Measurements from ENCODE around the gene SUMF2. TPM values are rescaled to one million over a fixed set of nuclear protein-coding genes. Genes with fewer than 3 reads are reported as not detected.

The SUMF2 gene
- total and polyA plus RNA-seq, 2 of the 13 experiments (the other 11 are each of a cell fraction or from before 2014, with no cell fraction given): 48.9 to 54.4 TPM

GRCh38 chr7:56019501-56019900, 44.6 kb upstream of the SUMF2 start (continued):
- TF ChIP-seq, protein P1, sequence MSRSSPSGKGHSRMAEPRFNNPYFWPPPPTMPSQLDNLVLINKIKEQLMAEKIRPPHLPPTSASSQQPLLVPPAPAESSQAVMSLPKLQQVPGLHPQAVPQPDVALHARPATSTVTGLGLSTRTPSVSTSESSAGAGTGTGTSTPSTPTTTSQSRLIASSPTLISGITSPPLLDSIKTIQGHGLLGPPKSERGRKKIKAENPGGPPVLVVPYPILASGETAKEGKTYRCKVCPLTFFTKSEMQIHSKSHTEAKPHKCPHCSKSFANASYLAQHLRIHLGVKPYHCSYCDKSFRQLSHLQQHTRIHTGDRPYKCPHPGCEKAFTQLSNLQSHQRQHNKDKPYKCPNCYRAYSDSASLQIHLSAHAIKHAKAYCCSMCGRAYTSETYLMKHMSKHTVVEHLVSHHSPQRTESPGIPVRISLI (CRISPR knock-in tag; IDR thresholded peaks at IDR 0.05; ENCODE audit: borderline replicate concordance): no peak

DNA sequence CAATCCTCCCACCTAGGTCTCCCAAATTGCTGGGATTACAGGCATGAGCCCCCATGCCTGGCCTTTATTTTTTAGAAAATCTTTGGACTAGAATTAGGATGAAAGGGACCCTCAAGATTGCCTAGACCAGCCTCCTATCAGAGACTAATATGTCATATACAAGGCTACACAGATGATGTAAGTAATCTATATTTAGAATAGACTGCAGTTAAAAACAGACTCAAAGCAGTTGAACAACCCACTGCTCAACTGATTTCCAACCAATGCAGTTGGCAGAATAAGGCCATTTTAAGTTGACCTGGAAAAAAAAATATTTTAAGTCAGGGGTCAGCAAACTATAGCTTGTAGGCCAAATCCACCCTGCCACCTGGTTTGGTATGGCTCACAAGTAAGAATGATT, 40.6 kb upstream of the SUMF2 start:
- in situ Hi-C loops (cut with HindIII; ENCODE audit: extremely low pct_ligation_motif_present, low pct_unique_long_range_greater_than_20kb) (no loop called here), intact Hi-C loops (cut with micrococcal nuclease; ENCODE audit: unreplicated experiment) (no loop called here)
- Histone ChIP-seq H3K4me3 (replicated peaks in 1 of 3; ENCODE audit: insufficient read depth in 1 of 3, low read depth in 2 of 3, low read length in 3 of 3) (no peak overlapping the region), H3K9ac (ENCODE audit: insufficient read depth, low read depth, low read length) (no peak overlapping the region), H3K79me2 (ENCODE audit: insufficient read depth, low read length) (peaks cover 44% of the 10 kb centered on the region), H3K4me2 (ENCODE audit: low read depth, low read length) (no peak overlapping the region), H3K27me3 (ENCODE audit: control insufficient read depth in 1 of 2, insufficient read depth in 2 of 2, low read length in 2 of 2) (no peaks in the 10 kb centered on the region), H3K36me3 (replicated peaks in 1 of 2; ENCODE audit: control insufficient read depth in 1 of 2, insufficient read depth in 2 of 2, low read length in 2 of 2) (peaks cover 16 to 76% of the 10 kb centered on the region in 2 experiments), H3K27ac (ENCODE audit: extremely low read length, insufficient read depth, low read length) (no peak overlapping the region), H2AFZ (ENCODE audit: low read length) (no peak overlapping the region), H3K9me3 (ENCODE audit: low read length) (no peaks in the 10 kb centered on the region), H4K20me1 (ENCODE audit: insufficient read depth, low read length) (no peaks in the 10 kb centered on the region), H3K4me1 (ENCODE audit: insufficient read depth, low read length) (peaks cover 44% of the 10 kb centered on the region)
- ChIA-PET POLR2A (interaction anchor here (1.0 to 1.3 kb wide), 3 partner anchors 11 to 27 kb away, joined by 4 to 5 read pairs (median 4); partner anchors contain the start of gene PSPH), CTCF (ENCODE audit: low intra/inter-chr PET ratio, low total read pairs) (no interaction called here)
- FAIRE-seq: no peak
- DNase-seq (ENCODE audit: low spot score): no peak
- TF ChIP-seq MTA1 (CRISPR knock-in tag; IDR thresholded peaks at IDR 0.05; ENCODE audit: borderline replicate concordance): no peak
- no peak for TF ChIP-seq RBFOX2 (IDR thresholded peaks at IDR 0.05; ENCODE audit: low read depth, low read length)
- no peak for ATAC-seq
- BruUV-seq (replicated peaks): no TSS peak

DNA sequence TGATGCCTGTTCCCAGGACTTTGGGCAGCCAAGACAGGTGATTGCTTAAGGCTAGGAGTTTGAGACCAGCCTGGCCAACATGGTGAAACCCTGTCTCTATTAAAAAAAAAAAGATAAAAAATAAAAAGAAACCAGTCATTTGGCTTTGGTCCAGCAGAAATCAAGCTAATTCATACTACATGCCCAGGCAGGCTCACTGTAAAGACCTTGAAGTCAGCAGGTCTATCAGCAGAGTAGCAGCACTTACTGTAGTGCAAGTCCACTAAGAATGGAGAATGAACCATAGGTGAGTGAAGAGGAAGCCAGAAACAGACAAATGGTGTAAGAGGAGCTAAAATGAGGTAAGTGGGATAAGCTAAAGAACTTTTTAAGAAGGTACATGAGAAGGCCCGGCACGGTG, 37.5 kb upstream of the SUMF2 start:
- Histone ChIP-seq H2AFZ (ENCODE audit: low read length) (no peak overlapping the region), H3K27me3 (ENCODE audit: control insufficient read depth in 1 of 2, insufficient read depth in 2 of 2, low read length in 2 of 2) (no peaks in the 10 kb centered on the region), H3K9ac (ENCODE audit: insufficient read depth, low read depth, low read length) (no peak overlapping the region), H3K4me3 (replicated peaks in 1 of 3; ENCODE audit: insufficient read depth in 1 of 3, low read depth in 2 of 3, low read length in 3 of 3) (no peak overlapping the region), H3K4me1 (ENCODE audit: insufficient read depth, low read length) (peaks cover 60% of the 10 kb centered on the region), H4K20me1 (ENCODE audit: insufficient read depth, low read length) (no peaks in the 10 kb centered on the region), H3K4me2 (ENCODE audit: low read depth, low read length) (no peak overlapping the region; the same call in 1 of the 2 replicates), H3K36me3 (replicated peaks in 1 of 2; ENCODE audit: control insufficient read depth in 1 of 2, insufficient read depth in 2 of 2, low read length in 2 of 2) (peaks cover 12 to 60% of the 10 kb centered on the region in 2 experiments), H3K27ac (ENCODE audit: extremely low read length, insufficient read depth, low read length) (peak overlapping the region; percentile 27), H3K9me3 (ENCODE audit: low read length) (no peaks in the 10 kb centered on the region), H3K79me2 (ENCODE audit: insufficient read depth, low read length) (peaks cover 51% of the 10 kb centered on the region)
- CTCF ChIA-PET (ENCODE audit: low intra/inter-chr PET ratio, low total read pairs): no interaction called here
- FAIRE-seq: no peak
- in situ Hi-C loops (cut with HindIII; ENCODE audit: extremely low pct_ligation_motif_present, low pct_unique_long_range_greater_than_20kb): no loop called here
- intact Hi-C loops (cut with micrococcal nuclease; ENCODE audit: unreplicated experiment): no loop called here
- 88% methylated on average over 2 of the region's 2 CpGs for WGBS (ENCODE audit: low lambda C conversion rate)
- TF ChIP-seq NCOA5 (CRISPR knock-in tag; IDR thresholded peaks at IDR 0.05) (no peak), ARID4A (CRISPR knock-in tag; IDR thresholded peaks at IDR 0.05; ENCODE audit: borderline replicate concordance) (no peak)
- POLR2A ChIA-PET: interaction anchor here (2.2 kb wide), 1 partner anchor 25 kb away, joined by 6 read pairs; the partner anchor contains the start of genes CCT6A and PSPH
- no TSS peak for BruUV-seq (replicated peaks)
- ATAC-seq: no peak
- no peak for DNase-seq (ENCODE audit: low spot score)

Data from HepG2 (cell line).